Neutrophil (primary cell): ENCODE measurements around the gene CCDC107.

Source experiments
- H3K27ac ChIP-seq: fragments of 200-600 bp; sonication (generic); 2 replicates; pipeline ENCODE4 v1.5.1; 2016; ENCODE audit warnings: mild to moderate bottlenecking, moderate library complexity
- H3K27me3 ChIP-seq: fragments of 200-600 bp; sonication (generic); 2 replicates; pipeline ENCODE4 v1.6.0; 2016; ENCODE audit warnings: mild to moderate bottlenecking
- H3K36me3 ChIP-seq: fragments of 200-600 bp; sonication (generic); 2 replicates; pipeline ENCODE4 v1.5.1; 2017
- H3K4me1 ChIP-seq, 2 experiments: fragments of 200-600 bp in 1 of 2; sonication (generic) in 1 of 2; 1 replicate in 1 of 2; 2 replicates in 1 of 2; pipeline versions ENCODE4 v1.5.1 to v1.6.1; 2013 to 2016; ENCODE audit warnings: low read depth in 1 of 2, low read length in 1 of 2, mild to moderate bottlenecking in 1 of 2, moderate library complexity in 1 of 2; ENCODE audit not compliant: control insufficient read depth in 1 of 2, insufficient read depth in 1 of 2
- H3K4me3 ChIP-seq, 2 experiments: fragments of 200-600 bp in 1 of 2; sonication (generic) in 1 of 2; 1 replicate in 1 of 2; 2 replicates in 1 of 2; pipeline ENCODE4 v1.5.1; 2013 to 2016; ENCODE audit warnings: low read depth in 1 of 2, low read length in 1 of 2, mild to moderate bottlenecking in 1 of 2, moderate library complexity in 1 of 2
- H3K9me3 ChIP-seq: fragments of 200-600 bp; sonication (generic); 2 replicates; pipeline ENCODE4 v1.5.1; 2016
- TF ChIP-seq, protein P1 (sequence below): fragments of 200-600 bp; sonication (generic); IDR thresholded peaks from 2 replicates; pipeline ENCODE4 v1.5.1; 2016; ENCODE audit warnings: antibody characterized with exemption

Gene CCDC107

GRCh38 chr9:35650341-35651158 lies 7.5 kb upstream of the CCDC107 start, which contains the start of gene SIT1:
TSS of gene SIT1 (minus strand) at chr9:35650931. CDS start at chr9:35650853, 78 bp downstream.
- no peaks in the 10 kb centered on the region for H3K9me3 ChIP-seq
- no peaks in the 10 kb centered on the region for H3K27me3 ChIP-seq
- peaks cover 16 to 18% of the 10 kb centered on the region in 2 experiments for H3K4me1 ChIP-seq
- no peak within 1 kb of the TSS for H3K27ac ChIP-seq
- TF ChIP-seq, protein P1, sequence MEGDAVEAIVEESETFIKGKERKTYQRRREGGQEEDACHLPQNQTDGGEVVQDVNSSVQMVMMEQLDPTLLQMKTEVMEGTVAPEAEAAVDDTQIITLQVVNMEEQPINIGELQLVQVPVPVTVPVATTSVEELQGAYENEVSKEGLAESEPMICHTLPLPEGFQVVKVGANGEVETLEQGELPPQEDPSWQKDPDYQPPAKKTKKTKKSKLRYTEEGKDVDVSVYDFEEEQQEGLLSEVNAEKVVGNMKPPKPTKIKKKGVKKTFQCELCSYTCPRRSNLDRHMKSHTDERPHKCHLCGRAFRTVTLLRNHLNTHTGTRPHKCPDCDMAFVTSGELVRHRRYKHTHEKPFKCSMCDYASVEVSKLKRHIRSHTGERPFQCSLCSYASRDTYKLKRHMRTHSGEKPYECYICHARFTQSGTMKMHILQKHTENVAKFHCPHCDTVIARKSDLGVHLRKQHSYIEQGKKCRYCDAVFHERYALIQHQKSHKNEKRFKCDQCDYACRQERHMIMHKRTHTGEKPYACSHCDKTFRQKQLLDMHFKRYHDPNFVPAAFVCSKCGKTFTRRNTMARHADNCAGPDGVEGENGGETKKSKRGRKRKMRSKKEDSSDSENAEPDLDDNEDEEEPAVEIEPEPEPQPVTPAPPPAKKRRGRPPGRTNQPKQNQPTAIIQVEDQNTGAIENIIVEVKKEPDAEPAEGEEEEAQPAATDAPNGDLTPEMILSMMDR: no peak
- H3K4me3 ChIP-seq: no peak within 1 kb of the TSS
- no peaks in the 10 kb centered on the region for H3K36me3 ChIP-seq

- H3K4me1 ChIP-seq: peaks cover 12% of the 10 kb centered on the region in 2 experiments
- H3K27ac ChIP-seq: no peak overlapping the region
- H3K4me3 ChIP-seq: no peak overlapping the region
- H3K36me3 ChIP-seq: no peaks in the 10 kb centered on the region
- H3K27me3 ChIP-seq: no peaks in the 10 kb centered on the region
- H3K9me3 ChIP-seq: no peaks in the 10 kb centered on the region
- TF ChIP-seq, protein P1: no peak
These were observed 5.9 kb upstream of the CCDC107 start for GRCh38 chr9:35651956-35652828.

GRCh38 chr9:35652829-35653209 lies 5.3 kb upstream of the CCDC107 start:
- no peak overlapping the region for H3K27ac ChIP-seq
- H3K4me3 ChIP-seq: no peak overlapping the region
- TF ChIP-seq, protein P1: no peak
- H3K4me1 ChIP-seq: peaks cover 15% of the 10 kb centered on the region in 2 experiments
- H3K36me3 ChIP-seq: no peaks in the 10 kb centered on the region
- no peaks in the 10 kb centered on the region for H3K9me3 ChIP-seq
- H3K27me3 ChIP-seq: no peaks in the 10 kb centered on the region

DNA sequence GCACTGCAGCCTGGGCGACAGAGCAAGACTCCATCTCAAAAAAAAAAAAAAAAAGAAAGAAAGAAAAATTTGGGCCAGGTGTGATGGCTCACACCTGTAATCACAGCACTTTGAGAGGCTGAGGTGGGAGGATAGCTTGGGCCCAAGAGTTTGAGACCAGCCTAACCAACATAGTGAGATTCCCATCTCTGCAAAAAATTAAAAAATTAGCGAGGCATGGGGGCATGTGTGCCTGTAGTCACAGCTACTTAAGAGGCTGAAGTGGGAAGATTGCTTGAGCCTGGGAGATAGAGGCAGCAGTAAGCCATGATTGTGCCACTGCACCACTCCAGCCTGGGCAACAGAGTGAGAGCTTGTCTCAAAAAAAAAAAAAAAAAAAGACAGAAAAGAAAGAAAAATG lies 4.5 kb upstream of the CCDC107 start:
- Histone ChIP-seq H3K27me3 (no peaks in the 10 kb centered on the region), H3K36me3 (no peaks in the 10 kb centered on the region), H3K4me1 (peaks cover 19 to 21% of the 10 kb centered on the region in 2 experiments), H3K4me3 (no peak overlapping the region), H3K27ac (no peak overlapping the region), H3K9me3 (no peaks in the 10 kb centered on the region)
- TF ChIP-seq, protein P1: no peak

DNA sequence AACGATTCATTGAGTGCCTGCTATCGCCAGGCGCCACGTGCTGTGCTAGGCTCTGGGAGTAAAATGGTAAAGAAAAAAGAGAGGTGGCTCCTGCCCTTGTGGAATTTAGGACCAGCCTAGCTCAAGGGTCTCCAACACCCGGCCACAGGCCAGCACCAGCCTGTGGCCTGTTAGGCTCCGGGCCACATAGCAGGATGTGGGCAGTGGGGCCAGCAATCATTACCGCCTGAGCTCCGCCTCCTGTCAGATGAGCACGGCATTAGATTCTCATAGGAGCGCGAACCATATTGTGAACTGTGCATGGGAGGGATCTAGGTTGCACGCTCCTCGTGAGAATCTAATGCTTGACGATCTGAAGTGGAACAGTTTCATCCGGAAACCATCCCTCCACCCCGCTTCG lies 1.7 kb upstream of the CCDC107 start:
- H3K9me3 ChIP-seq: no peaks in the 10 kb centered on the region
- H3K4me1 ChIP-seq: peaks cover 26 to 29% of the 10 kb centered on the region in 2 experiments
- no peaks in the 10 kb centered on the region for H3K27me3 ChIP-seq
- H3K27ac ChIP-seq: no peak overlapping the region
- no peaks in the 10 kb centered on the region for H3K36me3 ChIP-seq
- no peak overlapping the region for H3K4me3 ChIP-seq
- TF ChIP-seq, protein P1: no peak
